SH-SY5Y (cell line): Measurements from ENCODE around the gene ACP3.

ENCODE experiments used
- GATA2 ChIP-seq: IDR thresholded peaks from 2 replicates; pipeline ENCODE4 v1.6.1; 2011; ENCODE audit warnings: mild to moderate bottlenecking, low read depth, low read length
- GATA3 ChIP-seq: IDR thresholded peaks from 2 replicates; pipeline ENCODE4 v1.6.1; 2011; ENCODE audit warnings: low read depth, mild to moderate bottlenecking, low read length, moderate library complexity

GRCh38 chr3:132288357-132288756 is 28.9 kb upstream of the ACP3 start:
- TF ChIP-seq GATA3: no peak
- TF ChIP-seq GATA2: no peak
